OCI-LY3 (cell line): ENCODE measurements around the gene ADPRM.

Source experiments
- EZH2phosphoT487 ChIP-seq: fragments of 200-600 bp; shearing (Covaris generic); IDR thresholded peaks from 2 replicates; pipeline ENCODE4 v1.6.1; 2018; ENCODE audit warnings: antibody characterized with exemption, mixed run types, low read depth
- TF ChIP-seq, protein P1 (sequence below): fragments of 200-600, 300-600 bp; sonication (generic); IDR thresholded peaks from 2 replicates; pipeline ENCODE4 v1.5.1; 2014; ENCODE audit warnings: antibody characterized with exemption, low read length, low read depth

DNA sequence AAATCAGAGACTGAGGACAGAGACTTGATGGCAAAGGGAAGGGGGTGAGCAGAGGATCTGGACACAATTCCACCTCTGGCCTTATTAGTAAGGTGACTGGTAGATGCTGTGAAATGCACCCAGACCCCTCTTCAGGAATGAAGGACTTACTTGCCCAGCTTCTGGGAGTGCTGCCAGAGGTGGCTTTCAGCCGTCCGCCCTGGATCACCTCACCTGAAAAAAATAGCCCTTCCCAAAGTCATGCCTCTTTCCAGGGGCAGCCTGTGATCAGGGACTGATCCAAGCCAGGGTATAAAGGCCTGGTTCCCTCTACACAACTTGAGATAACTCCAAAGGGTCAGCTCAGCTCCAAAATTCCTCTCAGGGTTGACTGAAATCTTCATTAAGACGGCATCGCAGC is 52.8 kb downstream of the ADPRM start:
- TF ChIP-seq, protein P1, sequence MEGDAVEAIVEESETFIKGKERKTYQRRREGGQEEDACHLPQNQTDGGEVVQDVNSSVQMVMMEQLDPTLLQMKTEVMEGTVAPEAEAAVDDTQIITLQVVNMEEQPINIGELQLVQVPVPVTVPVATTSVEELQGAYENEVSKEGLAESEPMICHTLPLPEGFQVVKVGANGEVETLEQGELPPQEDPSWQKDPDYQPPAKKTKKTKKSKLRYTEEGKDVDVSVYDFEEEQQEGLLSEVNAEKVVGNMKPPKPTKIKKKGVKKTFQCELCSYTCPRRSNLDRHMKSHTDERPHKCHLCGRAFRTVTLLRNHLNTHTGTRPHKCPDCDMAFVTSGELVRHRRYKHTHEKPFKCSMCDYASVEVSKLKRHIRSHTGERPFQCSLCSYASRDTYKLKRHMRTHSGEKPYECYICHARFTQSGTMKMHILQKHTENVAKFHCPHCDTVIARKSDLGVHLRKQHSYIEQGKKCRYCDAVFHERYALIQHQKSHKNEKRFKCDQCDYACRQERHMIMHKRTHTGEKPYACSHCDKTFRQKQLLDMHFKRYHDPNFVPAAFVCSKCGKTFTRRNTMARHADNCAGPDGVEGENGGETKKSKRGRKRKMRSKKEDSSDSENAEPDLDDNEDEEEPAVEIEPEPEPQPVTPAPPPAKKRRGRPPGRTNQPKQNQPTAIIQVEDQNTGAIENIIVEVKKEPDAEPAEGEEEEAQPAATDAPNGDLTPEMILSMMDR: no peak
- TF ChIP-seq EZH2phosphoT487: no peak
